NCI-H2196 treated with DMSO at 0.1 percent for 48 hours (cell line): ENCODE data around the gene HINT2.

Experiments
- DNase-seq: peaks from one replicate; lab custom pipeline; 2025; ENCODE audit not compliant: unreplicated experiment; lab: John Stamatoyannopoulos, UW

Gene HINT2

GRCh38 chr9:35814841-35815543, at the start of gene HINT2:
Gene HINT2 (minus strand): TSS chr9:35815042. CDS start chr9:35814979, 63 bp downstream.
- peak; percentile 100 for DNase-seq

- no peak for DNase-seq
Observed at GRCh38 chr9:35863583-35863982, 48.7 kb upstream of the HINT2 start.

GRCh38 chr9:35862328-35862727, 47.5 kb upstream of the HINT2 start:
- no peak for DNase-seq

GRCh38 chr9:35861161-35861897, 46.5 kb upstream of the HINT2 start:
- DNase-seq: no peak

- no peak for DNase-seq
Observed at GRCh38 chr9:35859990-35860339, 45.1 kb upstream of the HINT2 start.

GRCh38 chr9:35859310-35859989, 44.6 kb upstream of the HINT2 start:
- no peak for DNase-seq

- no peak for DNase-seq
Observed at GRCh38 chr9:35858458-35858857, 43.6 kb upstream of the HINT2 start.

- DNase-seq: no peak
Observed at GRCh38 chr9:35856882-35857281, 42.0 kb upstream of the HINT2 start.

- no peak for DNase-seq
Observed at GRCh38 chr9:35856206-35856605, 41.4 kb upstream of the HINT2 start.

- DNase-seq: no peak
Observed at GRCh38 chr9:35854091-35854762, 39.4 kb upstream of the HINT2 start.

- no peak for DNase-seq
Observed at GRCh38 chr9:35852876-35853865, 38.3 kb upstream of the HINT2 start.

- no peak for DNase-seq
Observed at GRCh38 chr9:35852267-35852815, 37.5 kb upstream of the HINT2 start.

- no peak for DNase-seq
Observed at GRCh38 chr9:35847792-35848572, 33.1 kb upstream of the HINT2 start.

- DNase-seq: no peak
Observed at GRCh38 chr9:35845824-35846771, 31.3 kb upstream of the HINT2 start.

GRCh38 chr9:35844628-35845270, 29.9 kb upstream of the HINT2 start:
- DNase-seq: peak; percentile 26

- DNase-seq: no peak
Observed at GRCh38 chr9:35842795-35843194, 28.0 kb upstream of the HINT2 start.

GRCh38 chr9:35842020-35842745, 27.3 kb upstream of the HINT2 start:
- no peak for DNase-seq
